Activated CD4-positive, alpha-beta memory T cell treated with anti-CD3 and anti-CD28 coated beads, Interleukin-2, amount 10 ng/mL, durations not matched to agents 7 days and 5 days (primary cell): ENCODE measurements around the gene CCDC157. TPM values are rescaled to one million over a fixed set of nuclear protein-coding genes. Genes with fewer than 3 reads are reported as not detected.
"Not testable (repeated sequence)": the region's sequence is repeated elsewhere in the genome, so short reads cannot be mapped to it uniquely, and the experiment has no call there.

Experiments used
- CTCF ChIA-PET: fragments of 350-600 bp; sonication (Branson Sonifier 250); formaldehyde crosslinking; loops from one replicate; lab custom pipeline; 2021; ENCODE audit warnings: antibody characterized with exemption, inconsistent platforms; lab: Charles Lee
- POLR2A ChIA-PET: fragments of 350-600 bp; sonication (Branson Sonifier 250); formaldehyde crosslinking; loops from one replicate; lab custom pipeline; 2021; ENCODE audit warnings: antibody characterized with exemption; lab: Charles Lee
- DNase-seq: peaks from one replicate; pipeline ENCODE4 v3.0.0-alpha.2; 2020
- H3K27ac Mint-ChIP-seq: one replicate; pipeline ENCODE4 v1.8.0; 2021; ENCODE audit warnings: mild to moderate bottlenecking, mixed read lengths
- H3K27me3 Mint-ChIP-seq: one replicate; pipeline ENCODE4 v1.8.0; 2021; ENCODE audit warnings: mixed read lengths
- H3K36me3 Mint-ChIP-seq: one replicate; pipeline ENCODE4 v1.8.0; 2021; ENCODE audit warnings: low read depth, mixed read lengths
- H3K4me1 Mint-ChIP-seq: one replicate; pipeline ENCODE4 v1.8.0; 2021; ENCODE audit warnings: mixed read lengths
- H3K4me3 Mint-ChIP-seq: one replicate; pipeline ENCODE4 v1.8.0; 2021; ENCODE audit warnings: mild to moderate bottlenecking, mixed read lengths
- H3K9me3 Mint-ChIP-seq: one replicate; pipeline ENCODE4 v1.8.0; 2021; ENCODE audit warnings: mixed read lengths
- total RNA-seq, 2 experiments: library from RNA; stranded (reverse); gene quantifications; one replicate each; pipeline ENCODE4 v1.2.3, GENCODE V29; 2021

The CCDC157 gene
- total RNA-seq, 2 experiments from 2014 or later, result 3.2 to 3.6 TPM

DNA sequence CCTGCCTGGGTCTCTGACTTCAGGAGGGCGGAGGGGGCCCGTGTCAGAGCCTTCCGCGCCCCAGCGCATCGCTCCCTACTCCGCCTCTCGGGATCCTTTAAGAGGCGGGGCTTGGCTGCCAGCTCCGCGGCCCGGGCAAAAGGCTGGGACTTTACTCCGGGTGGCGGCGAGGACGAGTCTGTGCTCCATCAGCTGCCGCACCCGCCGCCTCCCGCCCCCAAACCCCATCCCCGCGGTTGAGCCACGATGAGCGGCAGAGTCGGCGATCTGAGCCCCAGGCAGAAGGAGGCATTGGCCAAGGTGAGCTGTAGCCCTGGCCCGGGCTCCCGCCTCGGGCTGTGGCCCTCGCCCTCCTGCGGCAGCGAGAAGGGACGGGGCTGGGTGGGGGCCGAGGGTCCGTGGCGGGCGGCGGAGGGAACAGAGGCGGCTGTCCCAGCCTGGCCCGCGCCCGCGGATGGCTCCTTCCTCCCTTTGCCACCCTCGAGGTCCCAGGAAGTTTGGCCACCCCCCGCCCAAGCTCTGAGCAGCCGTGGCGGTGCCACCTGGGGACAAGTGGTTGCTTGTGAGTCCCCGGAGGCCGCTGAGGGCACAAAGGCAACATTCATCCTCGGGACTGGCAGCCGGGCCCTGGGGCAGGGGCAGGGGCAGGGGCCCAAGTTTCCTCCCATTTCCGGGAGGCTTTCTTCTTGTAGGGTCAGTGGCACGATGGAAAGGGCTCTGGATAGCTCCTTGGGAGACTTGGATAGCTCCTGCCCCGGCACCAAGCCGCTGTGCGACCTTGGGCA is 40.3 kb downstream of the CCDC157 start, which contains the start of gene SEC14L2:
Gene SEC14L2 (plus strand): TSS at position 148 of the 785 bp plus-strand sequence. CDS start 99 bp downstream, at position 247.
- POLR2A ChIA-PET, result interaction anchor here (0.7 to 12.2 kb wide), 9 partner anchors 9 to 172 kb away, joined by 3 to 115 read pairs (median 3); partner anchors contain the start of genes CASTOR1, CCDC157, MTFP1 and SF3A1
- Mint-ChIP-seq H3K4me1 (peaks cover 38% of the 10 kb centered on the region), H3K36me3 (peaks cover 5% of the 10 kb centered on the region), H3K27ac (peak within 1 kb of the TSS; percentile 35), H3K9me3 (no peaks in the 10 kb centered on the region), H3K4me3 (peak within 1 kb of the TSS; percentile 80), H3K27me3 (peaks cover 4% of the 10 kb centered on the region)
- peak; percentile 62 for DNase-seq
- CTCF ChIA-PET, result interaction anchor here (0.9 to 2.7 kb wide), 10 partner anchors 9 to 350 kb away, joined by 3 to 17 read pairs (median 4); partner anchors contain the start of gene RNF215

DNA sequence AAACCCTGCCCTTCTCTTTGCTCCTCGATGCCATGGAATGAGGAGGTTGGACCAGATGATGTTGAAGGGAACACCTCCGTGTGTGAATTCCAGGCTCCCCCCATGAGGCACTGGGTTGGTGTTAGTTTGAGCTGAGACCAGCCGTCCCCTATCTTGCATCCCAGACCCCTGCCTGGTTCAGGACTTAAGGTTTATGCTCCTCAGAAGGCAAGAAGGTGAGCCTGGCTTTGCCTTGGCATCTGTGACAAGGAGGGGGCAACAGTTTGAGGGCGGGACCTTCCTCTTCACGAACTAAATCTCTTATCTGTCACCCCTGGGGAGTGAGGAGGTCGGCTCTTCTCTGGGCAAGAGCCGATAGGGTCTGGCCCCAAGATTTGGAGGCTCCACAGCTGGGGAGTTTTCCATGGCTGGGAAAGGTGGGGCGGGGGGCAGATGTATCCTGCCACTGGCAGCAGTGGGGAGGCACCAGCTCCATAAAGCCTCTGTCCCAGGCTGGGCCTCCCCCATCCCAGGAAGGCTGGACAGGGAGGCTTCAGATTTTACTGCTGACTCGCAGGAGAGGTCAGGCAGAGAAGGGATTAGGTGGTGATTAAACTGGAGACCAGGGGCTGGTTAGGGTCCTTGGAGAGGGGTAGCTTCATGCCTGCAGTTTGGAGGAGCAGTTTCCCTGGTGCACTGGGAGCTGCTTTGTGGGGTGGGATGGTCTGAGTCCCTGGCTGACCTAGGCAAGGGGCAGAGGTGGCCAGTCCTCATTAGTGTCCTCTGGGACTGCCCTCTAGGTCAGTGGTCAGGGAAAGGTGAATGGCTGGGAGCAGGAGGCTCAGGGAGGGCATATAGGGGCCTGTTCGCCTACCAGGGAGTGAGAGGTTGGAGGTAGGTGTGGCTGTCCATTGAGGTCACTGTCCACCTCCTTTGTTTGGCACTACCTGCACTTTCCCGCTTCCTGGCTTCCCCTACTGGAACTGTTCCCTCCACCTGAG is 41.1 kb downstream of the CCDC157 start:
- DNase-seq, result no peak
- H3K27me3 Mint-ChIP-seq, result peaks cover 4% of the 10 kb centered on the region
- H3K4me3 Mint-ChIP-seq, result peak overlapping the region; percentile 69
- H3K27ac Mint-ChIP-seq, result no peak overlapping the region
- POLR2A ChIA-PET, result interaction anchor here (0.7 to 12.2 kb wide), 8 partner anchors 8 to 109 kb away, joined by 3 to 115 read pairs (median 4); partner anchors contain the start of genes CASTOR1, CCDC157, MTFP1 and SF3A1
- peaks cover 34% of the 10 kb centered on the region for H3K4me1 Mint-ChIP-seq
- peaks cover 6% of the 10 kb centered on the region for H3K36me3 Mint-ChIP-seq
- no peaks in the 10 kb centered on the region for H3K9me3 Mint-ChIP-seq
- CTCF ChIA-PET, result interaction anchor here (1.0 to 2.7 kb wide), 8 partner anchors 10 to 351 kb away, joined by 3 to 17 read pairs (median 4); partner anchors contain the start of gene RNF215

DNA sequence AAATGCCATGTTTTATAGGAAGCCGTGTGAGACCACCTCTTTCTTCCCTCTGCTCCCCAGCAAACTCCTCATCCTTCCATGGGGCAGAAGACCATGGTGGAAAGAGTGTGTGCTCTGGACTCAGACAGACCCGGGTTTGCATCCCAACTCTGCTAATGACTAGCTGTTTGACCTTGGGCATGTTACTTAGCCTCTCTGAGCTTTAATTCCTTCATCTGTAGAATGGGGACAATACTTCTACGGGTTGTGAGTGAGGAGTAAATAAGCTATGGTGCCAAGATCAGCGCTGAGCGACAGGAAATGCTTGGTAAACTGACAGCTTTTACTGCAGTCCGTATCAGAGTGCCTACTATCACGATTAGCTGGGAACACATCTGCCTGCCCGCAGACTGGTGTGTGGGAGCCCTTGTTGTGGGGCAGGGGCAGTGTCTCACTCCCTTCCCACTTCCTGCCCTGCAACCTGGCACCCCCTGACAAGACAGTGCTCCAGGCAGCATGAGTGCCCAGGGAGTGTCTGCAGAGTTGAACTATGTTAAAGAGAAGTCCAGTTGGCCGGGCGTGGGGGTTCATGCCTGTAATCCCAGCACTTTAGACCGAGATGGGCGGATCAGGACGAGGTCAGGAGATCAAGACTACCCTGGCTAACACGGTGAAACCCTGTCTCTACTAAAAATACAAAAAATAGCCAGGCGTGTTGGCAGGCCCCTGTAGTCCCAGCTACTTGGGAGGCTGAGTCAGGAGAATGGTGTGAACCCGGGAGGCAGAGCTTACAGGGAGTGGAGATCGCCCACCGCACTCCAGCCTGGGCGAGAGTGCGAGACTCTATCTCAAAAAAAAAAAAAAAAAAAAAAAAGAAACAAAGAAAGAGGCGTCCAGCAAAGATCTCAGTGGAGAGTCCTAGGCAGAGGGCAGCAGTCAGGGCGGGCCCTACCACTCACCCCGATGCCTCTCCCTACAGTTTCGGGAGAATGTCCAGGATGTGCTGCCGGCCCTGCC is 42.2 kb downstream of the CCDC157 start:
- Mint-ChIP-seq H3K4me1 (peaks cover 32% of the 10 kb centered on the region), H3K36me3 (peaks cover 6% of the 10 kb centered on the region), H3K4me3 (peak overlapping the region; percentile 9), H3K9me3 (no peaks in the 10 kb centered on the region), H3K27me3 (peaks cover 4% of the 10 kb centered on the region), H3K27ac (no peak overlapping the region)
- CTCF ChIA-PET, result interaction anchor here (1.2 to 2.7 kb wide), 5 partner anchors 11 to 111 kb away, joined by 3 to 9 read pairs (median 4); no protein-coding TSS in a partner anchor
- no peak for DNase-seq
- POLR2A ChIA-PET, result interaction anchor here (0.8 to 12.2 kb wide), 2 partner anchors 26 to 42 kb away, joined by 4 to 115 read pairs; partner anchors contain the start of genes CCDC157, MTFP1 and SF3A1

DNA sequence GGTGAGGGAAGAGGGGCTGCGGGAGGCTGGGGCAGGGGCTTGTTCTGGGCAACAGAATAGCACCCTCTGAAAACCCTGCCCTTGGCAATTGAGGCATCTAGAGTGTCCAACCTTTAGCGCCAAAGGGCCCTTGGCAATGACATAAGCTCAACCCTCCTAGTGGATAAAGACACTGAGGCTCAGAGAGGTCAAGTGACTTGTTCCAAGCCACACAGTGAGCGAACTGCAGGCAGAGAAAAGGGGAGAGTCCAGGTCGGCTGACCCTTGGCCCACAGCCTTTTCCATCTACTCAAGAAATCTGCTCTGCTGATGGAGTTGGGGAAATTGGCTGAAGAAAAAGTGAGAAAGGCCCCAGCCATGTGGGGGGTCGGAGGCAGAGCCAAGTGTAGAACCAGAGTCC is 42.9 kb downstream of the CCDC157 start:
- POLR2A ChIA-PET, result interaction anchor here (12.2 kb wide), 1 partner anchor 25 kb away, joined by 115 read pairs; the partner anchor contains the start of gene MTFP1

DNA sequence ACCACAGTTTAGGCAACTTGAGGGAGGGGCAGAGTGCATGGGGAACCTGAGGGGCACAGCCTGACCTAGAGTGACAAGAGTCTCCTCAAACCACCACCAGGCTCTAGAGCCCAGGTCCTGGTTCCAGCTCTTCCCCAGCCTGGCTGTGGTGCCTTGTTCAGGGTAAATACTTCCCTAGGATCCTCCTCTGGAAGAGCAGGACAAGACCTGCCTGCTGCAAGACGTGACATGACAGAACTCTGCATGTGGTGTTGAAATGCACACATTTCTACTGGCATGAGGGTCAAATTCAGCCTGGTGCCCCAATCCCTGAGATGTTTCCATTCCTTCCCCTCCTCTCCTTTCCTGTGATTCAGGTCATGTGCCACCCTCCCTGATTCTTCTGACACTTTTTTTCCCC is 43.4 kb downstream of the CCDC157 start:
- Mint-ChIP-seq H3K4me3 (no peak overlapping the region), H3K9me3 (no peaks in the 10 kb centered on the region)
- POLR2A ChIA-PET, result interaction anchor here (12.2 kb wide), 1 partner anchor 25 kb away, joined by 115 read pairs; the partner anchor contains the start of gene MTFP1

More for the DNA sequence above, 42.9 kb downstream of the CCDC157 start:
- no peak overlapping the region for H3K27ac Mint-ChIP-seq
- no peak overlapping the region for H3K4me3 Mint-ChIP-seq
- DNase-seq, result no peak
- H3K9me3 Mint-ChIP-seq, result no peaks in the 10 kb centered on the region
- H3K36me3 Mint-ChIP-seq, result peaks cover 6% of the 10 kb centered on the region
- peaks cover 32% of the 10 kb centered on the region for H3K4me1 Mint-ChIP-seq
- CTCF ChIA-PET, result no interaction called here
- peaks cover 4% of the 10 kb centered on the region for H3K27me3 Mint-ChIP-seq

DNA sequence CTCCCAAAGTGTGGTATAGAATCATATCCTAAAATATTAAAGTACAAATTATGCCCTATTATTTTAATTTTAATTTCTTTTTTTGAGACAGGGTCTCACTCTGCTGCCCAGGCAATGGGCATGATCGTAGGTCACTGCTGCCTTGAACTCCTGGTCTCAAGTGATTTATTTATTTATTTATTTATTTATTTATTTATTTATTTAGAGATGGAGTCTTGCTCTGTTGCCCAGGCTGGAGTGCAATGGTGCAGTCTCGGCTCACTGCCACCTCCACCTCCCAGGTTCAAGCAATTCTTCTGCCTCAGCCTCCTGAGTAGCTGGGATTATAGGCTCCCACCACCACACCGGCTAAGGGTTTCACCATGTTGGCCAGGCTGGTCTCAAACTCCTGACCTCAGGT is 44.2 kb downstream of the CCDC157 start:
- CTCF ChIA-PET, DNase-seq, H3K27ac Mint-ChIP-seq, H3K27me3 Mint-ChIP-seq, H3K9me3 Mint-ChIP-seq, H3K4me3 Mint-ChIP-seq, H3K36me3 Mint-ChIP-seq: not testable (repeated sequence)
- POLR2A ChIA-PET, result interaction anchor here (1.4 kb wide), 1 partner anchor 23 kb away, joined by 7 read pairs; no protein-coding TSS in a partner anchor
- peaks cover 27% of the 10 kb centered on the region for H3K4me1 Mint-ChIP-seq

More for the DNA sequence above, 43.4 kb downstream of the CCDC157 start:
- DNase-seq, result no peak
- Mint-ChIP-seq H3K36me3 (peaks cover 6% of the 10 kb centered on the region), H3K27ac (no peak overlapping the region), H3K4me1 (peaks cover 32% of the 10 kb centered on the region), H3K27me3 (peaks cover 4% of the 10 kb centered on the region)
- CTCF ChIA-PET, result no interaction called here

DNA sequence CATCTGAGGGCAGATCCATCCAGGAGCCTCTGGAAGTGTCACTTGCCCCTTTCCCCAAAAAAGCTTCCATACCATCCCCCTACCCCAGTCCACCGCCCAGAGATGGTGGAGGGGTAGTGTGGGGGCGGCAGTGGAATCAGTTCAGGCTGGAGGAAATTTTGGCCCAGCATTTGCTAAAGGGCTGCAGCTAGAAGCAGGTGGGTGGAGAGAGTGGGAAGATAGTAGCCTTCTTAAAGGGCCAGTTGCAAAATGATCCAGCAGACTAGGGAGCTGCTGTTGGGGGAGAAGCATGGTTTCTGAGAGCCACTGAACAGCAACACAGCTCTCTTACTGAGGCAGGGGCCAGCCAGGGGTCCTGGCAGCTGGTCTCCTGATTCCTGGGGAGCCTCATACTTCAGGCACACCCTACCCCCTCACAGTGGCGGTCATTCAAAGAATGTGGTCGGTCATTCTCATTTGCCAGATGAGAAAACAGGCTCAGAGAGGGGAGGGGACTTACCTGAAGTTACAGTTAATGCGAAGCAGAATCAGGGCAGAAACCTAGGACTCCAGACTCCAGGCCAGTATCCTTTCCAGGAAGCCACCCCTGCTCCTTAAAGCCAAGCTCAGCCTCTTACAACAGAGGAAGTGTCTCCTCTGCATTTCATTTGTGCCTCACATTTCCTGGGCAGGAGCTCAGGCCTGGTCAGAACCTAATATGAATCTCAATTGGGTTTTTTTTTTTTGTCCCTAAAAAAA is 45.4 kb downstream of the CCDC157 start:
- H3K4me3 Mint-ChIP-seq, result no peak overlapping the region
- no peak for DNase-seq
- ChIA-PET CTCF (interaction anchor here (0.9 to 1.3 kb wide), 4 partner anchors 10 to 397 kb away, joined by 3 to 4 read pairs (median 3); no protein-coding TSS in a partner anchor), POLR2A (interaction anchor here (1.0 to 1.6 kb wide), 3 partner anchors 10 to 22 kb away, joined by 3 to 7 read pairs (median 4); no protein-coding TSS in a partner anchor)
- H3K27ac Mint-ChIP-seq, result no peak overlapping the region
- peaks cover 6% of the 10 kb centered on the region for H3K36me3 Mint-ChIP-seq
- peaks cover 18% of the 10 kb centered on the region for H3K4me1 Mint-ChIP-seq
- H3K9me3 Mint-ChIP-seq, result no peaks in the 10 kb centered on the region
- H3K27me3 Mint-ChIP-seq, result peaks cover 4% of the 10 kb centered on the region

DNA sequence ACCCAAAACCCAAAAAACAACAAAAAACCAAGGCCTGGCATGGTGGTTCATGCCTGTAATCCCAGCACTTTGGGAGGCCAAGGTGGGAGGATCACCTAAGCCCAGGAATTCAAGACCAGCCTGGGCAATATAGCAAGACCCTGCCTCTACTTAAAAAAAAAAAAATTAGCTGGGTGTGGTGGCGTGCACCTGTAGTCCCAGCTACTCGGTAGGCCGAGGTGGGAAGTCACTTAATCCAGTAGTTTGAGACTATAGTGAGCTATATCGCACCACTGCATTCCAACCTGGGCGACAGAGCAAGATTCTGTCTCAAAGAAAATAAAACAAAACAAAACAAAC is 45.9 kb downstream of the CCDC157 start:
- not testable (repeated sequence) for DNase-seq, H3K27ac Mint-ChIP-seq, H3K4me3 Mint-ChIP-seq, H3K27me3 Mint-ChIP-seq, H3K36me3 Mint-ChIP-seq, H3K9me3 Mint-ChIP-seq
- ChIA-PET CTCF (interaction anchor here (0.9 to 1.3 kb wide), 3 partner anchors 11 to 397 kb away, joined by 3 to 4 read pairs (median 3); no protein-coding TSS in a partner anchor), POLR2A (interaction anchor here (1.0 to 1.6 kb wide), 3 partner anchors 11 to 21 kb away, joined by 3 to 7 read pairs (median 4); no protein-coding TSS in a partner anchor)
- H3K4me1 Mint-ChIP-seq, result peaks cover 15% of the 10 kb centered on the region

DNA sequence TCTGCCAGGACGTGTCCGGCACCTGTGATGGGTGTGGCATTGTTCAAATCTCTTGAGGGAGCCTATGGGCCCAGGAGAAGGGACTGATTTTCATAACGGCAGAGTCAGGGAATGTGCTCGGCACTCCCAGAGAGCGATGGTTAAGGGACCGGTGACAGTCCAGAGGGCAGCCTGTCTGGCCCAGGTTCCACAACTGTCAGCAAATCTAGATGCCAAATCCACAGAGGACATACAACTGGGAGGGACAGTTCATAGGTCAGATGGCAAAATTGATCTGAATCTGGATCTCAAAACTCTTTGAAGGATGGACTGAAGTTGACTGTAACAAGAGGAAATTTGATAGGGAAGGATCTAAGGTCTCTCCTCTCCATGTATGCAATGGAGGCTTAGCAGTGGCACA is 47.5 kb downstream of the CCDC157 start:
- H3K27me3 Mint-ChIP-seq, result no peaks in the 10 kb centered on the region
- CTCF ChIA-PET, result no interaction called here
- H3K27ac Mint-ChIP-seq, result no peak overlapping the region
- no peak overlapping the region for H3K4me3 Mint-ChIP-seq
- H3K9me3 Mint-ChIP-seq, result no peaks in the 10 kb centered on the region
- DNase-seq, result no peak
- peaks cover 9% of the 10 kb centered on the region for H3K4me1 Mint-ChIP-seq
- H3K36me3 Mint-ChIP-seq, result peaks cover 6% of the 10 kb centered on the region
- POLR2A ChIA-PET, result interaction anchor here (1.3 kb wide), 1 partner anchor 16 kb away, joined by 3 read pairs; no protein-coding TSS in a partner anchor

DNA sequence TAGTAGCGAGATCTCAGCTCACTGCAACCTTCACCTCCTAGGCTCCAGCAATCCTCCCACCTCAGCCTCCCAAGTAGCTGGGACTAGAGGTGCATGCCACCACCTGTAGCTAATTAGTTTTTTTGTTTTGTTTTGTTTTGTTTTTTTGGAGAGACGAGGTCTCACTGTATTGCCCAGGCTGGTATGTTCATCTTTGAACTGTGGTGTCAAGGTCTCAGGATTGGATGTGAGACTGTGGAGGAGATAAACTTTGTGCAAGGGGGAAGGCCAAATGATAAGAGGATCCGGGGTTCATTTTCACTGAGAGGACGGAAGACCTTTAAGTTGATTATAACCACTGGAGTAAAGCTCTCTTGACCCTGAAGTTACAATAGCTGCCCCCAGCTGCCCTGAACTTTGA is 48.9 kb downstream of the CCDC157 start:
- DNase-seq, result no peak
- ChIA-PET POLR2A (interaction anchor here (0.5 to 1.6 kb wide), 6 partner anchors 9 to 1043 kb away, joined by 3 to 5 read pairs (median 3); partner anchors contain the start of genes MTFP1 and SEC14L2), CTCF (interaction anchor here (0.8 to 1.2 kb wide), 2 partner anchors 18 to 118 kb away, joined by 3 read pairs; no protein-coding TSS in a partner anchor)
- no peaks in the 10 kb centered on the region for H3K9me3 Mint-ChIP-seq
- H3K36me3 Mint-ChIP-seq, result peaks cover 6% of the 10 kb centered on the region
- H3K27ac Mint-ChIP-seq, result no peak overlapping the region
- no peak overlapping the region for H3K4me3 Mint-ChIP-seq
- peaks cover 11% of the 10 kb centered on the region for H3K4me1 Mint-ChIP-seq
- no peaks in the 10 kb centered on the region for H3K27me3 Mint-ChIP-seq
